Kidney (tissue), 14 donors: ENCODE measurements around the gene ERBB4. TPM values are rescaled to one million over a fixed set of nuclear protein-coding genes. Genes with fewer than 3 reads are reported as not detected.

Experiments used
- DNase-seq, 5 donors: peaks; one replicate each; pipeline ENCODE4 v3.0.0-alpha.2; 2013 to 2020
- FAIRE-seq: peaks from 2 replicates; lab custom pipeline; 2012; peaks lifted over from hg19 to GRCh38; lab: Jason Lieb, UNC
- H3K27ac ChIP-seq, 2 donors: one replicate each; pipeline ENCODE4 v1.7.0; 2013; ENCODE audit warnings: low read depth in 2 of 2, low read length in 2 of 2, inconsistent platforms in 1 of 2
- H3K27me3 ChIP-seq: one replicate; pipeline ENCODE4 v1.7.1; 2013; ENCODE audit warnings: low read length, inconsistent platforms; ENCODE audit not compliant: control insufficient read depth, insufficient read depth
- H3K36me3 ChIP-seq, 3 donors: one replicate each; pipeline versions ENCODE4 v1.7.0 to v1.7.1; 2013; ENCODE audit warnings: low read length in 3 of 3, control low read depth in 1 of 3, inconsistent platforms in 1 of 3; ENCODE audit not compliant: insufficient read depth in 3 of 3, control insufficient read depth in 2 of 3
- H3K4me1 ChIP-seq, 3 donors: one replicate each; pipeline versions ENCODE4 v1.7.0 to v1.7.1; 2013; ENCODE audit warnings: low read length in 3 of 3, inconsistent platforms in 1 of 3, low read depth in 1 of 3; ENCODE audit not compliant: control insufficient read depth in 2 of 3, insufficient read depth in 2 of 3
- H3K4me3 ChIP-seq, 3 donors: one replicate each; pipeline versions ENCODE4 v1.7.0 to v1.8.1; 2013; ENCODE audit warnings: low read length in 3 of 3, control low read depth in 1 of 3, inconsistent platforms in 1 of 3
- H3K9ac ChIP-seq, 3 donors: one replicate each; pipeline versions ENCODE4 v1.7.0 to v1.7.1; 2013; ENCODE audit warnings: low read length in 3 of 3, control low read depth in 1 of 3, inconsistent platforms in 1 of 3
- H3K9me3 ChIP-seq, 3 donors: one replicate each; pipeline versions ENCODE4 v1.7.0 to v1.7.1; 2013; ENCODE audit warnings: low read length in 3 of 3, control low read depth in 1 of 3, inconsistent platforms in 1 of 3; ENCODE audit not compliant: control insufficient read depth in 2 of 3, insufficient read depth in 1 of 3
- CTCF ChIP-seq: IDR thresholded peaks from 3 replicates; pipeline ENCODE4 v1.5.1; 2012; ENCODE audit warnings: mild to moderate bottlenecking, moderate library complexity, borderline replicate concordance; ENCODE audit not compliant: insufficient read depth; ENCODE audit errors: extremely low read depth
- intact Hi-C: fragments of 100-400 bp; cut with DNase I; formaldehyde crosslinking; loops from one replicate; pipeline ENCODE4 v1.11.1; 2022
- polyA plus RNA-seq: library from polyadenylated mRNA; stranded (reverse); fragments of 350-450 nt; fragmentation: Illumina TruSeq; extraction: RNeasy Lipid Tissue Mini Kit (QIAGEN cat#74804); gene quantifications from one replicate; pipeline ENCODE4 v1.2.3, GENCODE V29; 2014; ENCODE audit warnings: low read depth, low replicate concordance; ENCODE audit not compliant: insufficient read depth
- total RNA-seq: library from RNA; stranded (reverse); fragmentation: NEBNext Ultra II Directional; extraction: Animal tissue kit (Norgen Biotek cat#: 25700); gene quantifications from one replicate; pipeline ENCODE4 v1.2.1, GENCODE V29; 2021
- donor health status: control.
- donor health status: control.
- donor health status: control.
- donor health status: control.
- donor health status: control.
- donor health status: DM: yes; HTN: yes; CAD: no.
- donor health status: Normal renal cell carcinoma (clear cell type).

Gene ERBB4
- total and polyA plus RNA-seq, 2 donors from 2014 or later: 3.9 to 152 TPM

GRCh38 chr2:211349031-211349430 is 1189.6 kb downstream of the ERBB4 start:
- no peak overlapping the region for H3K9ac ChIP-seq
- peaks cover 0 to 4% (median 0%) of the 10 kb centered on the region in 3 donors for H3K9me3 ChIP-seq
- no peak for DNase-seq
- H3K36me3 ChIP-seq: no peaks in the 10 kb centered on the region
- H3K27ac ChIP-seq: no peak overlapping the region
- H3K4me3 ChIP-seq: no peak overlapping the region
- no peaks in the 10 kb centered on the region for H3K4me1 ChIP-seq
- TF ChIP-seq CTCF: no peak
- intact Hi-C loops: no loop called here
- FAIRE-seq: no peak
- H3K27me3 ChIP-seq: no peaks in the 10 kb centered on the region

GRCh38 chr2:211347328-211347727 is 1191.3 kb downstream of the ERBB4 start:
- Histone ChIP-seq H3K9ac (no peak overlapping the region), H3K4me1 (no peaks in the 10 kb centered on the region), H3K4me3 (no peak overlapping the region), H3K27ac (no peak overlapping the region), H3K9me3 (peaks cover 0 to 4% (median 0%) of the 10 kb centered on the region in 3 donors), H3K27me3 (no peaks in the 10 kb centered on the region), H3K36me3 (no peaks in the 10 kb centered on the region)
- no peak for FAIRE-seq
- intact Hi-C loops: no loop called here
- TF ChIP-seq CTCF: no peak
- no peak for DNase-seq

GRCh38 chr2:211344289-211344688 is 1194.3 kb downstream of the ERBB4 start:
- no peak overlapping the region for H3K4me3 ChIP-seq
- H3K36me3 ChIP-seq: no peaks in the 10 kb centered on the region
- no peak for TF ChIP-seq CTCF
- no peak for FAIRE-seq
- no peak for DNase-seq
- H3K4me1 ChIP-seq: no peaks in the 10 kb centered on the region
- intact Hi-C loops: no loop called here
- peaks cover 0 to 4% (median 0%) of the 10 kb centered on the region in 3 donors for H3K9me3 ChIP-seq
- no peak overlapping the region for H3K9ac ChIP-seq
- H3K27ac ChIP-seq: no peak overlapping the region
- no peaks in the 10 kb centered on the region for H3K27me3 ChIP-seq

- no peak overlapping the region for H3K27ac ChIP-seq
- no peaks in the 10 kb centered on the region for H3K9me3 ChIP-seq
- FAIRE-seq (no peak), DNase-seq (no peak)
- intact Hi-C loops: no loop called here
- H3K4me3 ChIP-seq: no peak overlapping the region
- no peak overlapping the region for H3K9ac ChIP-seq
- no peaks in the 10 kb centered on the region for H3K4me1 ChIP-seq
- no peak for TF ChIP-seq CTCF
- H3K36me3 ChIP-seq: no peaks in the 10 kb centered on the region
- H3K27me3 ChIP-seq: no peaks in the 10 kb centered on the region
Observed at GRCh38 chr2:211333377-211333776, 1205.2 kb downstream of the ERBB4 start.
